Measurements from ENCODE around the gene MGAT4C.

DNA sequence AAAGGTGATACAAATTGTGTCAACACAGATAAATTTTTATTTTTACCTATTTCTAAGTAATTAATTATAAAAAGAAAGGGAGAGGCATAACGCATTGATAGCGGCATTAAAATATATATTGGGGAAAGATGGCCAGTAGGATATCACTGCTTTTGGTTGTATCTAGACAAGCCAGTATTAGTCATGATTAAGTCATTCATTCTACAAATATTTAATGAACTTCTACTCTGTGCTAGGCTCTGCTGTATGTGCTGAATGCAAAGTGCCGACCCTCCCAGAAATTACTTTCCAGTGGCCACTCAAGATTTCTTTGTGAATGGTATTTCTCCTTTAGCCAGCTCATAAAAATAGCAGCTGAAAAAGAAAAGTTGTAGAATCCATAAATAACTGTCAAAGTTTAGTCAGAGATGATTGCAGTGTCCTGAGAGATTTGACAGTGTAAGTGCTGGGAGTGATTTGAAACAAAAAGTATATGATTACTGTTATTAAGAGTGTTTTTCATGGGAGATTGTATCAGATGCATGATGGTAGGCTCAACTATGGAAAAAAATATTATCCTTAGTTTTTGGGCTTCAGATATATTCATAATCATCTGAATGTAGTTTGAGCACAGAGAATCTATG is 133.2 kb downstream of the MGAT4C start:
- TF ChIP-seq, protein P1, sequence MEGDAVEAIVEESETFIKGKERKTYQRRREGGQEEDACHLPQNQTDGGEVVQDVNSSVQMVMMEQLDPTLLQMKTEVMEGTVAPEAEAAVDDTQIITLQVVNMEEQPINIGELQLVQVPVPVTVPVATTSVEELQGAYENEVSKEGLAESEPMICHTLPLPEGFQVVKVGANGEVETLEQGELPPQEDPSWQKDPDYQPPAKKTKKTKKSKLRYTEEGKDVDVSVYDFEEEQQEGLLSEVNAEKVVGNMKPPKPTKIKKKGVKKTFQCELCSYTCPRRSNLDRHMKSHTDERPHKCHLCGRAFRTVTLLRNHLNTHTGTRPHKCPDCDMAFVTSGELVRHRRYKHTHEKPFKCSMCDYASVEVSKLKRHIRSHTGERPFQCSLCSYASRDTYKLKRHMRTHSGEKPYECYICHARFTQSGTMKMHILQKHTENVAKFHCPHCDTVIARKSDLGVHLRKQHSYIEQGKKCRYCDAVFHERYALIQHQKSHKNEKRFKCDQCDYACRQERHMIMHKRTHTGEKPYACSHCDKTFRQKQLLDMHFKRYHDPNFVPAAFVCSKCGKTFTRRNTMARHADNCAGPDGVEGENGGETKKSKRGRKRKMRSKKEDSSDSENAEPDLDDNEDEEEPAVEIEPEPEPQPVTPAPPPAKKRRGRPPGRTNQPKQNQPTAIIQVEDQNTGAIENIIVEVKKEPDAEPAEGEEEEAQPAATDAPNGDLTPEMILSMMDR (IDR thresholded peaks at IDR 0.05) = no peak
- TF ChIP-seq POLR2A (IDR thresholded peaks at IDR 0.05) = no peak
- no peak for TF ChIP-seq POLR2AphosphoS5 (IDR thresholded peaks at IDR 0.05; ENCODE audit: insufficient read depth in 1 of 2, low read depth in 1 of 2)
